K562 (cell line): ENCODE results near the gene DMWD. TPM values are rescaled to one million over a fixed set of nuclear protein-coding genes. Genes with fewer than 3 reads are reported as not detected.

Source experiments
- CREM ChIP-seq: IDR thresholded peaks from 2 replicates; pipeline ENCODE4 v1.6.1; 2014; ENCODE audit warnings: antibody characterized with exemption, low read depth
- DPF2 ChIP-seq: fragments of 450-650 bp; IDR thresholded peaks from 2 replicates; pipeline ENCODE4 v1.6.1; 2016
- EHMT2 ChIP-seq: fragments of 450-650 bp; IDR thresholded peaks from 2 replicates; pipeline ENCODE4 v1.6.1; 2018; ENCODE audit warnings: antibody characterized with exemption
- ELF1 ChIP-seq: fragments of 200-800 bp; sonication (Bioruptor generic); IDR thresholded peaks from 2 replicates; pipeline ENCODE4 v1.6.1; 2016; ENCODE audit warnings: missing genetic modification characterization, missing compliant biosample characterization
- ESRRA ChIP-seq: fragments of 450-650 bp; IDR thresholded peaks from 2 replicates; pipeline ENCODE4 v1.6.1; 2014; ENCODE audit warnings: low read depth, mild to moderate bottlenecking, moderate library complexity, borderline replicate concordance
- MIER1 ChIP-seq: fragments of 450-650 bp; IDR thresholded peaks from 2 replicates; pipeline ENCODE4 v1.6.1; 2016; ENCODE audit warnings: antibody characterized with exemption, mild to moderate bottlenecking, low read depth
- RB1 ChIP-seq: fragments of 450-650 bp; IDR thresholded peaks from 2 replicates; pipeline ENCODE4 v1.6.1; 2017; ENCODE audit warnings: low read depth, mild to moderate bottlenecking
- RBM25 ChIP-seq: fragments of 200-400 bp; formaldehyde crosslinking; IDR thresholded peaks from 2 replicates; pipeline ENCODE4 v1.6.1; 2018; ENCODE audit warnings: low read length, low read depth, moderate library complexity; ENCODE audit not compliant: severe bottlenecking
- RCOR1 ChIP-seq, 2 experiments: IDR thresholded peaks; 2 replicates each; pipeline ENCODE4 v1.6.1; 2012; ENCODE audit warnings: low read depth in 2 of 2, low read length in 2 of 2, borderline replicate concordance in 1 of 2, improper control_type of control experiment in 1 of 2
- ZNF589 ChIP-seq: fragments of 200-800 bp; sonication (Bioruptor generic); IDR thresholded peaks from 2 replicates; pipeline ENCODE4 v1.6.1; 2016; ENCODE audit warnings: low read depth, missing genetic modification characterization, missing compliant biosample characterization
- polyA plus RNA-seq, 8 experiments: library from polyadenylated mRNA; depleted of rRNA in 4 of 8; stranded (reverse) in 5 of 8; unstranded in 3 of 8; fragments of >200 nt; fragmentation: Nextera tagmentation in 2 of 8; fragmentation: Illumina TruSeq in 1 of 8; extraction: Ambion mirVana in 2 of 8; extraction: Trizol in 1 of 8; gene quantifications; 2 replicates each; pipeline versions ENCODE4 v1.2.1 to v1.2.3, GENCODE V29; 2011 to 2014; ENCODE audit warnings: inconsistent platforms in 1 of 8, missing spikeins in 1 of 8
- total RNA-seq, 7 experiments: library from RNA; depleted of rRNA in 6 of 7; stranded (reverse); fragments of >200 nt in 6 of 7; fragmentation: Illumina TruSeq in 2 of 7; extraction: Trizol in 2 of 7; gene quantifications; 2 replicates each; pipeline versions ENCODE4 v1.2.1 to v1.2.3, GENCODE V29; 2011 to 2021; ENCODE audit warnings: low replicate concordance in 1 of 7
- TF ChIP-seq, protein P1 (sequence below): IDR thresholded peaks from 2 replicates; pipeline ENCODE4 v1.6.1; 2014; ENCODE audit warnings: antibody characterized with exemption
- TF ChIP-seq, protein P2 (sequence below): sonication (generic); formaldehyde crosslinking; IDR thresholded peaks from 2 replicates; pipeline ENCODE4 v1.8.0; 2022; ENCODE audit warnings: mild to moderate bottlenecking, missing genetic modification reagents
- TF ChIP-seq, protein P3 (sequence below): fragments of 450-650 bp; IDR thresholded peaks from 2 replicates; pipeline ENCODE4 v1.6.1; 2016; ENCODE audit warnings: mild to moderate bottlenecking, moderate library complexity

The DMWD gene
- total and polyA plus RNA-seq, 9 of the 15 experiments (the other 6 are each of a cell fraction or from before 2014, with no cell fraction given), result 4.7 to 54.6 (median 19.0) TPM

DNA sequence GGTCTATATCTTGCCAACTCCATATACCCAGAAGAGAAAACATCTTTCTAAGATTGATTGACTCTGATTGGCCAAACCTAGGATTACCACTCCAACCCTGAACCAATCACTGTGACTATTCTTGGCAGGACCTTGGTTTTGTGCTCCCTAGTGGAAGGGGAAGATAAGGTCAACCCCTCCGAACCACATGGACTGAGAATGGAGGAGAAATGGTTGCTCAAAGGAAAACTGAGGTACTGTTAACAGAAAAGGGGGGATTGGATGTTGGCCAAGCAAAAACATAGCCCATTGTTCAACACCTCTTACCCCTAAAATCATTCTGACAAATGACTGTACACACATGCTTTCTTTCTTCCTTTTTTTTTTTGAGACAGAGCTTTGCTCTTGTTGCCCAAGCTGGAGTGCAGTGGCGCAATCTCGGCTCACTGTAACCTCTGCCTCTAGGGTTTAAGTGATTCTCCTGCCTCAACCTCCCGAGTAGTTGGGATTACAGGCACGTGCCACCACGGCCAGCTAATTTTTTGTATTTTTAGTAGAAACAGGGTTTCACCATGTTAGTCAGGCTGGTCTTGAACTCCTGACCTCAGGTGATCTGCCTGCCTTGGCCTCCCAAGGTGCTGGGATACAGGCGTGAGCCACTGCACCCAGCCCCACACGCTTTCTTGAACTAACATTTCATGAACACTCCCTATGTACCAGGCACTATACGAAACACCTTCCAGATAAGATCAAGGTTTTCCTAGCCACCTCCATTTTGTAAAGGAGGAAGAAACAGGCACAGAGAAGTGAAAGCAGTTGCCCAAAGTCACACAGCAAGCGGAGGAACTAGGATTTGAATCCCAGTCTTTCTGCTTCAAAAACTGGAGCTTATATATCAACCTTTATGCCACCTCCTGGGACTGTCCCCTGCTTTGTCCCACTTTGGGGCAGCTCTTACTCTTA lies 52.9 kb downstream of the DMWD start (continued):
- TF ChIP-seq RBM25 (peak; percentile 96), RCOR1 (IDR thresholded peaks at IDR 0.05; ENCODE audit: borderline replicate concordance in 1 of 2, low read depth in 2 of 2, low read length in 2 of 2) (peak in 1 of 2 experiments; percentile 80; a peak in 2 of 4 replicates), CREM (peak; percentile 38; the same call in 1 of the 2 replicates), ESRRA (peak; percentile 93), MIER1 (0 out of 2 replicates have a peak, but pooled peaks have one; percentile 53), EHMT2 (peak; percentile 79), ZNF589 (CRISPR knock-in tag) (peak; percentile 86; the same call in 1 of the 2 replicates), DPF2 (peak; percentile 48), RB1 (no peak), ELF1 (tag) (peak; percentile 52; the same call in 1 of the 2 replicates)
- TF ChIP-seq, protein P1, sequence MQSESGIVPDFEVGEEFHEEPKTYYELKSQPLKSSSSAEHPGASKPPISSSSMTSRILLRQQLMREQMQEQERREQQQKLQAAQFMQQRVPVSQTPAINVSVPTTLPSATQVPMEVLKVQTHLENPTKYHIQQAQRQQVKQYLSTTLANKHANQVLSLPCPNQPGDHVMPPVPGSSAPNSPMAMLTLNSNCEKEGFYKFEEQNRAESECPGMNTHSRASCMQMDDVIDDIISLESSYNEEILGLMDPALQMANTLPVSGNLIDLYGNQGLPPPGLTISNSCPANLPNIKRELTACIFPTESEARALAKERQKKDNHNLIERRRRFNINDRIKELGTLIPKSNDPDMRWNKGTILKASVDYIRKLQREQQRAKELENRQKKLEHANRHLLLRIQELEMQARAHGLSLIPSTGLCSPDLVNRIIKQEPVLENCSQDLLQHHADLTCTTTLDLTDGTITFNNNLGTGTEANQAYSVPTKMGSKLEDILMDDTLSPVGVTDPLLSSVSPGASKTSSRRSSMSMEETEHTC, result no peak
- TF ChIP-seq, protein P2, sequence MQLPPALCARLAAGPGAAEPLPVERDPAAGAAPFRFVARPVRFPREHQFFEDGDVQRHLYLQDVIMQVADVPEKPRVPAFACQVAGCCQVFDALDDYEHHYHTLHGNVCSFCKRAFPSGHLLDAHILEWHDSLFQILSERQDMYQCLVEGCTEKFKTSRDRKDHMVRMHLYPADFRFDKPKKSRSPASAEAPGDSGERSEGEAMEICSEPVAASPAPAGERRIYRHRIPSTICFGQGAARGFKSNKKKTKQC, result no peak
- TF ChIP-seq, protein P3, sequence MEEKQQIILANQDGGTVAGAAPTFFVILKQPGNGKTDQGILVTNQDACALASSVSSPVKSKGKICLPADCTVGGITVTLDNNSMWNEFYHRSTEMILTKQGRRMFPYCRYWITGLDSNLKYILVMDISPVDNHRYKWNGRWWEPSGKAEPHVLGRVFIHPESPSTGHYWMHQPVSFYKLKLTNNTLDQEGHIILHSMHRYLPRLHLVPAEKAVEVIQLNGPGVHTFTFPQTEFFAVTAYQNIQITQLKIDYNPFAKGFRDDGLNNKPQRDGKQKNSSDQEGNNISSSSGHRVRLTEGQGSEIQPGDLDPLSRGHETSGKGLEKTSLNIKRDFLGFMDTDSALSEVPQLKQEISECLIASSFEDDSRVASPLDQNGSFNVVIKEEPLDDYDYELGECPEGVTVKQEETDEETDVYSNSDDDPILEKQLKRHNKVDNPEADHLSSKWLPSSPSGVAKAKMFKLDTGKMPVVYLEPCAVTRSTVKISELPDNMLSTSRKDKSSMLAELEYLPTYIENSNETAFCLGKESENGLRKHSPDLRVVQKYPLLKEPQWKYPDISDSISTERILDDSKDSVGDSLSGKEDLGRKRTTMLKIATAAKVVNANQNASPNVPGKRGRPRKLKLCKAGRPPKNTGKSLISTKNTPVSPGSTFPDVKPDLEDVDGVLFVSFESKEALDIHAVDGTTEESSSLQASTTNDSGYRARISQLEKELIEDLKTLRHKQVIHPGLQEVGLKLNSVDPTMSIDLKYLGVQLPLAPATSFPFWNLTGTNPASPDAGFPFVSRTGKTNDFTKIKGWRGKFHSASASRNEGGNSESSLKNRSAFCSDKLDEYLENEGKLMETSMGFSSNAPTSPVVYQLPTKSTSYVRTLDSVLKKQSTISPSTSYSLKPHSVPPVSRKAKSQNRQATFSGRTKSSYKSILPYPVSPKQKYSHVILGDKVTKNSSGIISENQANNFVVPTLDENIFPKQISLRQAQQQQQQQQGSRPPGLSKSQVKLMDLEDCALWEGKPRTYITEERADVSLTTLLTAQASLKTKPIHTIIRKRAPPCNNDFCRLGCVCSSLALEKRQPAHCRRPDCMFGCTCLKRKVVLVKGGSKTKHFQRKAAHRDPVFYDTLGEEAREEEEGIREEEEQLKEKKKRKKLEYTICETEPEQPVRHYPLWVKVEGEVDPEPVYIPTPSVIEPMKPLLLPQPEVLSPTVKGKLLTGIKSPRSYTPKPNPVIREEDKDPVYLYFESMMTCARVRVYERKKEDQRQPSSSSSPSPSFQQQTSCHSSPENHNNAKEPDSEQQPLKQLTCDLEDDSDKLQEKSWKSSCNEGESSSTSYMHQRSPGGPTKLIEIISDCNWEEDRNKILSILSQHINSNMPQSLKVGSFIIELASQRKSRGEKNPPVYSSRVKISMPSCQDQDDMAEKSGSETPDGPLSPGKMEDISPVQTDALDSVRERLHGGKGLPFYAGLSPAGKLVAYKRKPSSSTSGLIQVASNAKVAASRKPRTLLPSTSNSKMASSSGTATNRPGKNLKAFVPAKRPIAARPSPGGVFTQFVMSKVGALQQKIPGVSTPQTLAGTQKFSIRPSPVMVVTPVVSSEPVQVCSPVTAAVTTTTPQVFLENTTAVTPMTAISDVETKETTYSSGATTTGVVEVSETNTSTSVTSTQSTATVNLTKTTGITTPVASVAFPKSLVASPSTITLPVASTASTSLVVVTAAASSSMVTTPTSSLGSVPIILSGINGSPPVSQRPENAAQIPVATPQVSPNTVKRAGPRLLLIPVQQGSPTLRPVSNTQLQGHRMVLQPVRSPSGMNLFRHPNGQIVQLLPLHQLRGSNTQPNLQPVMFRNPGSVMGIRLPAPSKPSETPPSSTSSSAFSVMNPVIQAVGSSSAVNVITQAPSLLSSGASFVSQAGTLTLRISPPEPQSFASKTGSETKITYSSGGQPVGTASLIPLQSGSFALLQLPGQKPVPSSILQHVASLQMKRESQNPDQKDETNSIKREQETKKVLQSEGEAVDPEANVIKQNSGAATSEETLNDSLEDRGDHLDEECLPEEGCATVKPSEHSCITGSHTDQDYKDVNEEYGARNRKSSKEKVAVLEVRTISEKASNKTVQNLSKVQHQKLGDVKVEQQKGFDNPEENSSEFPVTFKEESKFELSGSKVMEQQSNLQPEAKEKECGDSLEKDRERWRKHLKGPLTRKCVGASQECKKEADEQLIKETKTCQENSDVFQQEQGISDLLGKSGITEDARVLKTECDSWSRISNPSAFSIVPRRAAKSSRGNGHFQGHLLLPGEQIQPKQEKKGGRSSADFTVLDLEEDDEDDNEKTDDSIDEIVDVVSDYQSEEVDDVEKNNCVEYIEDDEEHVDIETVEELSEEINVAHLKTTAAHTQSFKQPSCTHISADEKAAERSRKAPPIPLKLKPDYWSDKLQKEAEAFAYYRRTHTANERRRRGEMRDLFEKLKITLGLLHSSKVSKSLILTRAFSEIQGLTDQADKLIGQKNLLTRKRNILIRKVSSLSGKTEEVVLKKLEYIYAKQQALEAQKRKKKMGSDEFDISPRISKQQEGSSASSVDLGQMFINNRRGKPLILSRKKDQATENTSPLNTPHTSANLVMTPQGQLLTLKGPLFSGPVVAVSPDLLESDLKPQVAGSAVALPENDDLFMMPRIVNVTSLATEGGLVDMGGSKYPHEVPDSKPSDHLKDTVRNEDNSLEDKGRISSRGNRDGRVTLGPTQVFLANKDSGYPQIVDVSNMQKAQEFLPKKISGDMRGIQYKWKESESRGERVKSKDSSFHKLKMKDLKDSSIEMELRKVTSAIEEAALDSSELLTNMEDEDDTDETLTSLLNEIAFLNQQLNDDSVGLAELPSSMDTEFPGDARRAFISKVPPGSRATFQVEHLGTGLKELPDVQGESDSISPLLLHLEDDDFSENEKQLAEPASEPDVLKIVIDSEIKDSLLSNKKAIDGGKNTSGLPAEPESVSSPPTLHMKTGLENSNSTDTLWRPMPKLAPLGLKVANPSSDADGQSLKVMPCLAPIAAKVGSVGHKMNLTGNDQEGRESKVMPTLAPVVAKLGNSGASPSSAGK, result peak; percentile 89
